GM23338 (cell line): Measurements from ENCODE around the gene SUCNR1.
"Not testable (repeated sequence)": the region's sequence is repeated elsewhere in the genome, so short reads cannot be mapped to it uniquely, and the experiment has no call there.

Experiments used
- CREB1 ChIP-seq: fragments of 250-450 bp; sonication (Bioruptor Pico); IDR thresholded peaks from 2 replicates; pipeline ENCODE4 v1.5.0; 2020; ENCODE audit warnings: low read depth, mild to moderate bottlenecking, moderate library complexity
- CTCF ChIP-seq, 2 experiments: fragments of 200-600 bp in 1 of 2; sonication (generic) in 1 of 2; conservative IDR thresholded peaks; 2 replicates each; pipeline versions ENCODE4 v1.5.1 to v1.6.1; 2016 to 2017; ENCODE audit warnings: antibody characterized with exemption in 2 of 2, low read depth in 2 of 2, mild to moderate bottlenecking in 2 of 2, moderate library complexity in 1 of 2
- ETS1 ChIP-seq: IDR thresholded peaks from 2 replicates; pipeline ENCODE4 v1.6.1; 2016; ENCODE audit warnings: antibody characterized with exemption
- EZH2 ChIP-seq: fragments of 200-600 bp; sonication (generic); IDR thresholded peaks from one replicate; pipeline ENCODE4 v1.8.0; 2017; ENCODE audit warnings: antibody characterized with exemption, mild to moderate bottlenecking, low read depth; ENCODE audit not compliant: unreplicated experiment
- EZH2phosphoT487 ChIP-seq: fragments of 200-600 bp; sonication (generic); IDR thresholded peaks from one replicate; pipeline ENCODE4 v1.8.1; 2018; ENCODE audit warnings: antibody characterized with exemption; ENCODE audit not compliant: unreplicated experiment
- POLR2AphosphoS5 ChIP-seq: IDR thresholded peaks from 2 replicates; pipeline ENCODE4 v1.6.1; 2016; ENCODE audit warnings: antibody characterized with exemption, low read depth
- REST ChIP-seq: IDR thresholded peaks from one replicate; pipeline ENCODE4 v1.6.1; 2018; ENCODE audit warnings: antibody characterized with exemption; ENCODE audit not compliant: unreplicated experiment

DNA sequence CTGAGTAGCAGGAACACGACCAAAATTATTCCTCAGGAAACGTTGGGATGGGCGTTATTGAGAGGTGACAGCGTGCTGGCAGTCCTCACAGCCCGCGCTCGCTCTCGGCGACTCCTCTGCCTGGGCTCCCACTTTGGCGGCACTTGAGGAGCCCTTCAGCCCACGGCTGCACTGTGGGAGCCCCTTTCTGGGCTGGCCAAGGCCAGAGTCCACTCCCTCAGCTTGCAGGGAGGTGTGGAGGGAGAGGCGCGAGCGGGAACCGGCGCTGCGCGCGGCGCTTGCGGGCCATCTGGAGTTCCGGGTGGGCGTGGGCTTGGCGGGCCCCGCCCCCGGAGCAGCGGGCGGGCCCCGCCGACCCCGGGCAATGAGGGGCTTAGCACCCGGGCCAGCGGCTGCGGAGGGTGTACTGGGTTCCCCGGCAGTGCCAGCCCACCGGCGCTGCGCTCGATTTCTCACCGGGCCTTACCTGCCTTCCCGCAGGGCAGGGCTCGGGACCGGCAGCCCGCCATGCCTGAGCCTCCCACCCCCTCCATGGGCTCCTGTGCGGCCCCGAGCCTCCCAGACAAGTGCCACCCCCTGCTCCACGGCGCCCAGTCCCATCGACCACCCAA lies 54.6 kb downstream of the SUCNR1 start:
- not testable (repeated sequence) for TF ChIP-seq CTCF (conservative IDR thresholded peaks at IDR 0.05; ENCODE audit: low read depth in 2 of 2); EZH2; ETS1; REST; POLR2AphosphoS5; CREB1 (CRISPR knock-in tag); EZH2phosphoT487
